Muscle layer of duodenum (tissue), 2 donors: ENCODE data around the gene APOL2.
"Not testable (repeated sequence)": the region's sequence is repeated elsewhere in the genome, so short reads cannot be mapped to it uniquely, and the experiment has no call there.

ENCODE experiments used
- H3K27ac ChIP-seq: one replicate; pipeline ENCODE4 v1.7.0; 2013; ENCODE audit warnings: mild to moderate bottlenecking, low read length
- H3K27me3 ChIP-seq: one replicate; pipeline ENCODE4 v1.7.0; 2013; ENCODE audit warnings: low read depth, mild to moderate bottlenecking, control low read depth, low read length
- H3K36me3 ChIP-seq, 2 donors: one replicate each; pipeline ENCODE4 v1.7.0; 2013; ENCODE audit warnings: low read length in 2 of 2, control low read depth in 1 of 2, mild to moderate bottlenecking in 1 of 2; ENCODE audit not compliant: insufficient read depth in 2 of 2, control insufficient read depth in 1 of 2
- H3K4me1 ChIP-seq, 2 donors: one replicate each; pipeline ENCODE4 v1.7.0; 2013; ENCODE audit warnings: low read length in 2 of 2, mild to moderate bottlenecking in 2 of 2, control low read depth in 1 of 2, moderate library complexity in 1 of 2; ENCODE audit not compliant: insufficient read depth in 2 of 2, control insufficient read depth in 1 of 2
- H3K4me3 ChIP-seq, 2 donors: one replicate each; pipeline ENCODE4 v1.7.0; 2013; ENCODE audit warnings: low read length in 2 of 2, low read depth in 1 of 2, mild to moderate bottlenecking in 1 of 2
- H3K9me3 ChIP-seq, 2 donors: one replicate each; pipeline ENCODE4 v1.7.0; 2013; ENCODE audit warnings: low read length in 2 of 2, control low read depth in 1 of 2, mild to moderate bottlenecking in 1 of 2; ENCODE audit not compliant: control insufficient read depth in 1 of 2
- donor health status: healthy.

The APOL2 gene

DNA sequence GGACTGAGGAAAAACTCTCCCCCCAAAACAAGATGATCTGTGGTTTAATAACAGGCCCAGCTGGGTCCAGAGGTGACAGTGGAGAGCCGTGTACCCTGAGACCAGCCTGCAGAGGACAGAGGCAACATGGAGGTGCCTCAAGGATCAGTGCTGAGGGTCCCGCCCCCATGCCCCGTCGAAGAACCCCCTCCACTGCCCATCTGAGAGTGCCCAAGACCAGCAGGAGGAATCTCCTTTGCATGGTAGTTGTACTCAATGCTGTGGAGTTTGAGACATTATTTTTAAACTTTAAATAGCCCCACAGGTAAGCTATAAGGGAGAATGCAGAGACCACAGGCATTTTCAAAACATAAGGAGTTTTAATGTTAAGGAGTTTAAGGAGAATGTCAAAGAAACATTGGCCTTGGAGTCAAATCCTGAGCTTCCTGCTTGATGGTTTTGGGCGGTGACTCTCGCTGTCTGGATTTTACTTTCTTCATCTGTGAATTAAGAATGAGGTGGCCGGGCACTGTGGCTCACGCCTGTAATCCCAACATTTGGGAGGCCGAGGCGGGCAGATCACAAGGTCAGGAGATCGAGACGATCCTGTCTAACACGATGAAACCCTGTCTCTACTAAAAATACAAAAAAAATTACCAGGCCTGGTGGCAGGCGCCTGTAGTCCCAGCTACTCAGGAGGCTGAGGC lies 20.4 kb upstream of the APOL2 start:
- no peaks in the 10 kb centered on the region for H3K27me3 ChIP-seq
- H3K4me3 ChIP-seq: no peak overlapping the region
- H3K36me3 ChIP-seq: peaks cover 24 to 30% of the 10 kb centered on the region in 2 donors
- H3K9me3 ChIP-seq: no peaks in the 10 kb centered on the region
- peak overlapping the region; percentile 49 for H3K27ac ChIP-seq
- peaks cover 8 to 36% of the 10 kb centered on the region in 2 donors for H3K4me1 ChIP-seq

DNA sequence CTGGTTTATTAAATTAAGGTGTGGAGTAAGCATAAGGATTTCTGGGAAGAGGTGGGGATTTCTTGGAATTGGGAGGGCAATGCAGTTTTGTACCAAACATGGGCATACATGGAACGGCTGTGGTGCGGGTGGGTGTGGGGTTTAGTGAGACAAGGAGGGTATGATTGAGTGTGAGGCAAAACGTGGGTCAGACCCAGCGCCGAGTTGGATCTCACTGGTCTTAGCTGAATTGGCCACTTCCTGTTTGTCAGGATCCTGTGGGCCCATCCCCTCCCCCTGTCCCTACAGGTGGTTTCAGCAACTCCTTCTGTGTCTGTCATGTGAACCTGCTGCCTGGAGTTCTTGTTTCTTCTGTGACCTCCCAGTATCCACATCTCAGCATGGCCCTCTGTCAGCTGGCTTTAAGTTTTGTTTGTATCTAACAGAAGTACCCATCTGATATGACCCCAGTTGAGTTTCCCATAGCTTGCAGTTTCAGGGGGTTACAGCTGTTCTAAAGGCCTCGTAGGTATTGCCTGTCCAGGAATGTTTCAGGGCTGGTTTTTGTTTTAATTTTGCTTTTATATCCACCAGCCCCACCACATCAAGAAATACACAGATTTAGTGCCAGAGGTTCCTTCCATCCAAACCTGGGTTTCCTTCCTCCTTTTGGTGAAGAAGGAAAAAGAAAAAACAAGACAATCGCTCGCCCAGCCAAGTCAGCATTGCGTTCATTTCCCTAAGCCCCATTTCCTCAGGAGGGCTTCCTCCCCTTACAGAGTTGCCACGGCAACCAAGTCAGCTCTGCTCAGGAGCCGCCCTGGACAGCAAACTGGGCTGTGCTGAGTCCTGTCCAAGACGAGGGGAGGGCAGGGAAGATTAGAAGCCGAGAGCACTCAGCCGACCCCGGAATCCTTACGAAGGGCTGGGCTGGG lies 19.6 kb upstream of the APOL2 start:
- no peaks in the 10 kb centered on the region for H3K9me3 ChIP-seq
- peak overlapping the region; percentile 49 for H3K27ac ChIP-seq
- no peak overlapping the region for H3K4me3 ChIP-seq
- H3K4me1 ChIP-seq: peaks cover 8 to 37% of the 10 kb centered on the region in 2 donors
- H3K36me3 ChIP-seq: peaks cover 24 to 30% of the 10 kb centered on the region in 2 donors
- H3K27me3 ChIP-seq: no peaks in the 10 kb centered on the region

DNA sequence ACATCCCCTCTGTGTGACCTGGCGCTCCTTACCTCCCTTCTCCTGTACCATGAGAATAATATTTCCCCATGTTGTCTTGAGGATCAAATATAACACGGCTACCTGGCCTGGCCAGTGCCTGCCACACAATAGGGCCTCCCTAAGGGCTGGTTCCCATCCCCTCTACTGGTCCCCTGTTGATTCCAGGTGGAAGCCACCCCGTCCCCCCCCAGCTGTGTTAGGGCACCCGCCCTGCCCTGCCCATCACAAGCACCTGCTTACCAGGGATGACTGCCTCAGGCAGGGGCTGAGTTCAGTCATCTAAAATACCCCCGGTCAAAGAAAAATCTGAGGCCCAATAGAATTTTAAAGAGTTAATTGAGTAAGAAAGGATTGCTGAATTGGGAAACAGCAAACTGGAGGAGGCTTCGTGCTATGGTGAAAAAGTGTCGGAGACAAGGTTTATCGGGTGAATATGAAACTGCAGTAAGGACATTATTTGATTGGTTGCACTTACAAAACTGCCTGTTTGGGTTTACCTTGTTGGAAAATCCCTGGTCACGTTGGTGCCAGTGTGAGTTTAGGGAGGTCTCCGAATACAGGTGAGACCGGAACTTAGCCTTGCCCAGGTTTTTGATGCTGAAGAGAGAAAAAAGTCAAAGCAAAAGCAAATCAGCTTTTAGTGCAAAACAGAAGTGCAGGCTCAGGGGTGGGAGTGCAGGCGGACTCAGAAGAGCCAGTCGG lies 18.8 kb upstream of the APOL2 start:
- peaks cover 8 to 45% of the 10 kb centered on the region in 2 donors for H3K4me1 ChIP-seq
- no peaks in the 10 kb centered on the region for H3K27me3 ChIP-seq
- H3K9me3 ChIP-seq: no peaks in the 10 kb centered on the region
- peak overlapping the region; percentile 49 for H3K27ac ChIP-seq
- H3K4me3 ChIP-seq: no peak overlapping the region
- peaks cover 20 to 30% of the 10 kb centered on the region in 2 donors for H3K36me3 ChIP-seq

DNA sequence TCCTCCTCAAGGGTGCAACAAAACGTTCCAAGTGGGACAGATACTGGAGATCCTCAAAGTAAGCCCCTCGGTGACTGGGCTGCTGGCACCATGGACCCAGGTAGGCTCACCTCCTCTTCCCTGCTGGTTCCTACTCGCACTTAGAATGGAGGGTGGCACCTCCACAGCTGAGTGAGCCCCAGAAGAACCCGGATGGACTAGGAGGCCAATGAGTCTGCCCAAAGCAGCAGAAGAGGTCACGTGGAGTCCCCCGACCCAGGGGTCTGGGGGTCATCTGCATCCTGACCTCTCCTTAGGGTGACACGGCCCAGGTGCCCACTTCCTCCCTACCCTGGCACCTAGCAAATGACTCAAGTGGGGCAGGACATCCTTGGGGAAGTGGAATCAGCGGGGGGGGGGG lies 18.0 kb upstream of the APOL2 start:
- Histone ChIP-seq H3K36me3 (peaks cover 19 to 23% of the 10 kb centered on the region in 2 donors), H3K27ac (no peak overlapping the region), H3K27me3 (no peaks in the 10 kb centered on the region), H3K4me3 (no peak overlapping the region), H3K4me1 (peaks cover 8 to 45% of the 10 kb centered on the region in 2 donors), H3K9me3 (no peaks in the 10 kb centered on the region)

DNA sequence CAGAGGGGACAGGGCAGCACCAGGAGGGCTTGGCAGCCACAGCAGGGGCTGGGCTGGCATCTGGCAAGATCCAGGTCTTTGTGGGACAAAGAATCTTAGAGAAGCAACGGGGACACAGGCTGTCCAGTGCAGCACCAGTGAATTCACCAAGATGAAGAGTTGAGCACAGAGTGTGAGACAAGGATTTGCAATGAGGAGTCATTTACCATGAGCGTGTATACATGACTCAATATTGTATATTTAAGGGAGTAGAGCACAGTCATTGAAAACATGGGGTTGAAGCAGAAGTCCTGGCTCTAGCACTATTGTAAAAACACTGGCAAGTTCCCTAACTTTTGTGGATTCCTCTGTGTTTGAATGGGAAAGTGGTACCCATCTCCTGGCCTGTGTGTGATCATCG lies 17.2 kb upstream of the APOL2 start:
- no peak overlapping the region for H3K4me3 ChIP-seq
- peaks cover 12 to 16% of the 10 kb centered on the region in 2 donors for H3K36me3 ChIP-seq
- H3K9me3 ChIP-seq: no peaks in the 10 kb centered on the region
- H3K27ac ChIP-seq: no peak overlapping the region
- no peaks in the 10 kb centered on the region for H3K27me3 ChIP-seq
- H3K4me1 ChIP-seq: peaks cover 8 to 45% of the 10 kb centered on the region in 2 donors

DNA sequence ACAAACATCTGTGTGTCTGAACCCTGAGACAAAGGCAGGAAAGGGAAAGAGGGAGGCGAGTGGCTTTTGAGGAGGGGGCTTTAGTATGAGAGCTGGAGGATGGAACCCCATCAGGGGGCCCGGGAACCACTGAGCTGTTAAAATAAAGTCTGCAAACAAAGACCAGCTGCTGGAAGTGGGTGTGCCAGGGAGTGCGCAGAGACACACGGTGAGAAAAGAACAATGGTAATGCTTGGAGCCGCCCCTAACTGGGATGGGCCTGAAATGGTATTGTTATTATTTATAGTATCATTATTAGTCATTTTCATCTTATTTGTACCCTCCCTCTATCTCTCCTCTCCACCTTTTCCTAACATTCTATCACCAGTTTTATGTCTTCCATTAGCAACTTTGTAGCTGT lies 16.2 kb upstream of the APOL2 start:
- H3K4me1 ChIP-seq: peaks cover 8 to 45% of the 10 kb centered on the region in 2 donors
- H3K9me3 ChIP-seq, H3K27me3 ChIP-seq, H3K27ac ChIP-seq, H3K36me3 ChIP-seq: not testable (repeated sequence)
- peak overlapping the region in 1 of 2 donors; percentile 73 for H3K4me3 ChIP-seq

DNA sequence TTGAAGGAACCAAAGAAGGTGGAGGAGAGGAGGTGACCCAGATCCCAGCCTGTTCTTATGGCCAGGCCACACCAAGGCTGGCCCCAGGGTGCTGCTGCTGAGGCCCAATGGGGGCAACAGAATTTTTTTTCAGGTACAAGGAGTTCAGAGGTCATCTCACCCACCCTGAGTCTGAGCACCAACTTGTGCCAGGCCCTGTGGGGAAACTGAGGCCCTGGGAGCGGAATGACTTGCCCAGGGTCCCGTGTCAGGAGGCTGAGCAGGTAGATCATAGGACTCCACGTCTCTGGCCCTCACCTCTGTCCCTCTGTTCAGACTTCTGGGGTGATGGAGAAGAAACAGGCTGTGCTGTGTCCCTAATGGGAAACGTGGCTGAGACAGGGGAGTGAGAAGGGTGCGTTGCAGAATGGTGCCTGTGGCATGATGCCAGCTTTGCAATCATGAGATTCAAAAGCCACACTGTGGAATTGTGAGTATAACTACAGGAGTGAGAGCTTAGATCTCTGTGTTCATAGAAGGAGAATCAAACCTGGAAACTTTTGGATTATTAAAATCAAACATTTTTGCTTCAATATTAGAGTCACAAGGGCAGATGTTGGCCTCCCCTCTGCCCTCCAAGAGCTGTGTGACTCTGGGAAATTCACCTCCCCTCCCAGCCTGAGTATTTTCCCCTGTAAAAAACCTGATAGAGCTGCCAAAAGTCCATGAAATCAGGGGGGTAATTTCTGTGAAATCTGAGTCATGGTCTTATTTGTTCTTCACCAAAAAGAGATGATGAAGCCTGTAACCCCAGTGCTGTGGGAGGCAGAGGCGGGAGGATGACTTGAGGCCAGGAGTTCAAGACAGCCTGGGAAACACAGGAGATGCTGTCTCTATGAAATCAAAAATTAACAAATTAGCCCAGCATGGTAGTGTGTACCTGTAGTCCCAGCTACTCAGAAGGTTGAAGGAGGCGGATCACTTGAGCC lies 14.5 kb upstream of the APOL2 start:
- Histone ChIP-seq H3K4me3 (peak overlapping the region; percentile 73 to 79), H3K36me3 (peaks cover 0 to 9% of the 10 kb centered on the region in 2 donors), H3K4me1 (peaks cover 6 to 37% of the 10 kb centered on the region in 2 donors), H3K27me3 (no peaks in the 10 kb centered on the region), H3K9me3 (no peaks in the 10 kb centered on the region), H3K27ac (peak overlapping the region; percentile 87)

DNA sequence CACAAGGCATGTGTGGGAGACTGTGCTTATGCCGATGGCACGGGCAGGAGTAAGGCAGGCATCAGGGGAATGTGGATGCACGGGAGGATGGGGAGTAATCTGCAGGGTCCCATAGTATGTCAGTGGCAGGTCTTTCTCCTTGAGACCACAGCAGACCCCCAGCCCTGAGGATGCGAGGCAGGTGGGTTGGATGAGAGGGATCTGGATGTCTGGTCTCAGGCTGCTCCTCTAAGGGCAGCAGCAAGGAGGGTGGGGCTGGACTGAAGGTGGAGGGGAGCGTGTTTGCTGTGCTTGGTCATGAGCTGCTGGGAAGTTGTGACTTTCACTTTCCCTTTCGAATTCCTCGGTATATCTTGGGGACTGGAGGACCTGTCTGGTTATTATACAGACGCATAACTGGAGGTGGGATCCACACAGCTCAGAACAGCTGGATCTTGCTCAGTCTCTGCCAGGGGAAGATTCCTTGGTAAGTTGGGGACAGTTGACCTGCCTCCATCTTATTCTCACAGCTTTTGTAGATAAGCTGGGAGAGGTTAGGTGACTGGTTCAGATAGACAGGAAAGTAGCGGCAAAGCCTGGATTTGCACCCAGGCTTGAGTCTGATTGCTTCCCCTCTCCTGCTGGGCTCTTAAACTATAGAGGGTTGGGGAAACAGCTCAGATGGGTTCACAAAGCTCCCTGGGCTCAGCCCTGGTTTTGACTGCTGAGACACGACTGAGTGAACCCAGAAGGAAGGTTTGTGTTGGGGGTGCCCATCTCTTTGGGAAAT lies 13.6 kb upstream of the APOL2 start, which contains the start of gene APOL1:
Gene APOL1, plus strand, starts transcription at position 380 of the 769 bp plus-strand sequence. CDS start 1,823 bp downstream, outside the sequence.
- H3K27ac ChIP-seq: peak within 1 kb of the TSS; percentile 87
- H3K4me1 ChIP-seq: peaks cover 3 to 28% of the 10 kb centered on the region in 2 donors
- H3K36me3 ChIP-seq: peaks cover 0 to 9% of the 10 kb centered on the region in 2 donors
- no peaks in the 10 kb centered on the region for H3K9me3 ChIP-seq
- H3K27me3 ChIP-seq: no peaks in the 10 kb centered on the region
- peak within 1 kb of the TSS; percentile 73 to 79 for H3K4me3 ChIP-seq

DNA sequence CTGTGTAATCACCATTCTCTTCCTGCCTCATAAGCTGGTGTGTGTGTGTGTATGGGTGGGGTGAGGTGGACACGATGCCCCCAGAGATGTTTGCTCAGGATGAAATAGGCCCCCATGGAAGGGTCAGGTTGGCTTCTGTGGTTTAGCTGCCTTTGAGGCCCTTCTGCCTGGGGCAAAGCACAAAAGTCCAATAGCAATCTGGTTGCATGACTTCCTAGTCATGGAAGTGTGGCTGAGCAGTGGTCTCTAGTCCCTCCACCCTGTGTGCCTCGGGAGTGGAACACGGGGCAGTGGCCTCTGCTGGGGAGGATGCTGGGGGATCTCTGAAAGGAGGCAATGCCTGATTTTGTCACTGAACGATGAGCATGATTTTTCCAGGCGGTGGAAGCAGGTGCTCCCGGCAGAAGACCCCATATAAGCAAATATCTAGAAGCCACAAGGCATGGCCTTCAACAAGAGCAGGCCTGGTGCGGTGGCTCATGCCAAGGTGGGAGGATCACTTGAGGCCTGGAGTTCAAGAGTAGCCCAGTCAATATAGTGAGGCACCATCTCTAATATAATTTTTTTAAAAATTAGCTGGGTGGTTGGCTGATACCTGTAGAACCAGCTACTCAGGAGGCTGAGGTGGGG lies 12.8 kb upstream of the APOL2 start:
- not testable (repeated sequence) for H3K36me3 ChIP-seq, H3K9me3 ChIP-seq, H3K4me3 ChIP-seq, H3K27me3 ChIP-seq
- H3K27ac ChIP-seq: peak overlapping the region; percentile 87
- peaks cover 3 to 22% of the 10 kb centered on the region in 2 donors for H3K4me1 ChIP-seq
